Posterior cingulate gyrus (tissue), 11 donors: ENCODE results near the gene SMIM9.
"Not testable (repeated sequence)": the region's sequence is repeated elsewhere in the genome, so short reads cannot be mapped to it uniquely, and the experiment has no call there.

Source experiments
- DNase-seq, 10 donors: peaks; one replicate each; pipeline versions ENCODE4 v3.0.0 to v3.0.0-alpha.2; 2020 to 2021; ENCODE audit warnings: mixed read lengths in 3 of 10
- intact Hi-C: fragments of 100-400 bp; cut with DNase I; formaldehyde crosslinking; loops from one replicate; pipeline ENCODE4 v1.15.1; 2023

Gene SMIM9

GRCh38 chrX:154834562-154834961, at the start of gene SMIM9:
TSS of gene SMIM9 (minus strand) at chrX:154834662. CDS start at chrX:154830856, 3,806 bp downstream.
- intact Hi-C loops = no loop called here
- no peak for DNase-seq

- intact Hi-C loops, DNase-seq: not testable (repeated sequence)
Measured at GRCh38 chrX:154884069-154884468, 49.6 kb upstream of the SMIM9 start.

- no peak for DNase-seq
- intact Hi-C loops = no loop called here
Measured at GRCh38 chrX:154873329-154873728, 38.9 kb upstream of the SMIM9 start.

GRCh38 chrX:154868522-154868921, 34.1 kb upstream of the SMIM9 start:
- intact Hi-C loops, DNase-seq: not testable (repeated sequence)

GRCh38 chrX:154855256-154855655, 20.8 kb upstream of the SMIM9 start:
- intact Hi-C loops = no loop called here
- no peak for DNase-seq

- DNase-seq = no peak
- intact Hi-C loops = no loop called here
Measured at GRCh38 chrX:154850957-154851611, 16.6 kb upstream of the SMIM9 start.

- no peak for DNase-seq
- intact Hi-C loops = no loop called here
Measured at GRCh38 chrX:154840856-154841255, 6.4 kb upstream of the SMIM9 start.

GRCh38 chrX:154836163-154836562, 1.7 kb upstream of the SMIM9 start:
- no peak for DNase-seq
- intact Hi-C loops = no loop called here

GRCh38 chrX:154833746-154834274, 652 bp downstream of the SMIM9 start:
- no peak for DNase-seq
- intact Hi-C loops = no loop called here

- intact Hi-C loops = no loop called here
Measured at GRCh38 chrX:154829926-154830442, 4.5 kb downstream of the SMIM9 start.

GRCh38 chrX:154829134-154829533, 5.3 kb downstream of the SMIM9 start:
- no peak for DNase-seq

More at GRCh38 chrX:154829926-154830442, 4.5 kb downstream of the SMIM9 start:
- DNase-seq = no peak

GRCh38 chrX:154828016-154828408, 6.5 kb downstream of the SMIM9 start:
- no peak for DNase-seq

More at GRCh38 chrX:154829134-154829533, 5.3 kb downstream of the SMIM9 start:
- intact Hi-C loops = no loop called here

GRCh38 chrX:154827194-154828015, 7.1 kb downstream of the SMIM9 start:
- DNase-seq = no peak

More at GRCh38 chrX:154828016-154828408, 6.5 kb downstream of the SMIM9 start:
- intact Hi-C loops = no loop called here

GRCh38 chrX:154825586-154825985, 8.9 kb downstream of the SMIM9 start:
- intact Hi-C loops, DNase-seq: not testable (repeated sequence)

More at GRCh38 chrX:154827194-154828015, 7.1 kb downstream of the SMIM9 start:
- intact Hi-C loops = no loop called here

GRCh38 chrX:154824638-154825037, 9.8 kb downstream of the SMIM9 start:
- DNase-seq = no peak
- intact Hi-C loops = no loop called here

- no peak for DNase-seq
- intact Hi-C loops = no loop called here
Measured at GRCh38 chrX:154822029-154822428, 12.4 kb downstream of the SMIM9 start.

- DNase-seq = no peak
- intact Hi-C loops = no loop called here
Measured at GRCh38 chrX:154821523-154821922, 12.9 kb downstream of the SMIM9 start.

GRCh38 chrX:154819771-154820341, 14.6 kb downstream of the SMIM9 start:
- no peak for DNase-seq
- intact Hi-C loops = no loop called here

GRCh38 chrX:154818916-154819770, 15.3 kb downstream of the SMIM9 start:
- DNase-seq = no peak
- intact Hi-C loops = no loop called here
